GM12864 (cell line): ENCODE data around the gene DPF1.

Experiments
- DNase-seq: peaks from one replicate; pipeline ENCODE4 v3.0.0-alpha.2; 2011; ENCODE audit warnings: low read depth
- H3K4me3 ChIP-seq: 2 replicates; pipeline ENCODE4 v1.5.1; 2011; ENCODE audit warnings: mild to moderate bottlenecking, low read depth, low read length, control low read depth
- CTCF ChIP-seq: IDR thresholded peaks from 2 replicates; pipeline ENCODE4 v1.5.1; 2011; ENCODE audit warnings: low read depth, mild to moderate bottlenecking, moderate library complexity, low read length, control low read depth, inconsistent platforms; ENCODE audit errors: missing control alignments

DPF1 gene

GRCh38 chr19:38191747-38192146 is 32.3 kb downstream of the DPF1 start:
- H3K4me3 ChIP-seq = no peak overlapping the region
- no peak for DNase-seq
- no peak for TF ChIP-seq CTCF

- TF ChIP-seq CTCF = no peak
- no peak for DNase-seq
These were observed 33.2 kb downstream of the DPF1 start for GRCh38 chr19:38190793-38191192.

DNA sequence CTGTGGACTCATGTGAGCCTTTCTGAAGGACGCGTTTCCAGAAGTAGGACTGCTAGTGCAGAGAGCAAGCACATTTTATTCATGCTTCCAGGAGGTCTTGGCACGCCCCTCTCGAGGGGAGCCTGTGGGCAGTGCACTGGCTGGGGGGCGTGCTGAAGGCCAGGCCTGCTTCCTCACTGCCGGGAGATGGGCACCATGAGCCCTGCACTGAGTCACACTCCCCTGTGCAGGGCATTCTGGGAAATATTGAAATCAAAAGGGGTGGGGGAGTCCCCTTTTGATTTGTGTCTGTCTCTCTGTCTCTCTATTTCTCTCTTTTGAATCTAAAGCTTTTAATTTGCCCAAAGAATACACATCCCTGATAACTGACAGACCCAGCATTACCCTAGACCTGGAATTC is 34.0 kb downstream of the DPF1 start:
- no peak overlapping the region for H3K4me3 ChIP-seq
- no peak for DNase-seq
- no peak for TF ChIP-seq CTCF

More at GRCh38 chr19:38190793-38191192, 33.2 kb downstream of the DPF1 start:
- H3K4me3 ChIP-seq = no peak overlapping the region

DNA sequence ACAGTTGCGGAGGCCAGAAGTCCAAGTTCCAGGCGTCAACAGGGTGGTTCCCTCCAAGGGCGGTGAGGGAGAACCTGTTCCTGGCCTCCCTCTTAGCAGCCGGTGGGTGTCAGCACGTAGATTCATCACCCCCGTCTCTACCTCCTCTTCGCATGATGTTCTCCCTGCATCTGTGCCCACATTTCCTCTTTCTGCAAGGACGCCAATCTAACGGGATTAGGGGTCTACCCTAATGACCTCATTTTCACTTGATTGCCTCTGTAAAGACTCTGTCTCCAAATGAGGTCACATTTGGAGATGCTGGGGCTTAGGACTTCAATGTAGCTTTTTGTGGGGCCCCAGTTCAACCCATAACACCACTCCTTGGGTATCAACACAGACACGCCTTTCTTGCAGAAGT is 38.5 kb downstream of the DPF1 start:
- no peak for TF ChIP-seq CTCF
- no peak for DNase-seq

GRCh38 chr19:38184815-38185214 is 39.2 kb downstream of the DPF1 start:
- DNase-seq = no peak
- no peak overlapping the region for H3K4me3 ChIP-seq
- TF ChIP-seq CTCF = no peak

More for the DNA sequence above, 38.5 kb downstream of the DPF1 start:
- no peak overlapping the region for H3K4me3 ChIP-seq

DNA sequence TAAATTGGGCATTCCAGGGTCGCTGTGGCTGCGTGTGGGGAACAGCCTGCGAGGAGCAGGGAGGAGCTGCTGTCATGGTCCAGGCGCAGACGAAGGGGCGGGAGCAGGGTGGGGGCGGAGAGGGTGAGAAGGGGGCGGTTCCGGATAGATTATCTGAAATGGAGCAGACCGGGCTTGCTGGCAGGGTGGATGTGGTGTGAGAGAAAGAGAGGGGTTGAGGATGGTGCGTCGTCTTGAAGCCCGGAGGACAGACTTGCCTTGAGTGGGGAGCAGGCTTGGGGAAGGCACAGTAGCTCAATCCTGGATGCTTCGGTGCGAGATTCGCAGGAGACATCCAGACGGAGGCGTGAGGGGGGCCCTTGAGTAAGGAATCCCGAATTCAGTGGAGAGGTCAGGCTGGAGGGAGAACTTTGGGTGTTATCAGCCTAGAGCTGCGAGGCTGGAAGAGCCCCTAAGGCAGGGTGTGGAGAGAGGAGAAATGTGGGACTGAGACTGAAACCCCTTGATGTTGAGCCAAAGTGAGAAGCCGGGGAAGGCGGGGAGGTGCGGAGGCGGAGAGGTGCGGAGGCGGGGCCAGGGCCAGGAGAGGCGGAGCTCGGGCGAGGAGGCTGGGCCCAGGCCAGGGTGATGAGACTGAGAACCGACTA is 40.6 kb downstream of the DPF1 start:
- no peak for DNase-seq
- no peak for TF ChIP-seq CTCF
- no peak overlapping the region for H3K4me3 ChIP-seq

DNA sequence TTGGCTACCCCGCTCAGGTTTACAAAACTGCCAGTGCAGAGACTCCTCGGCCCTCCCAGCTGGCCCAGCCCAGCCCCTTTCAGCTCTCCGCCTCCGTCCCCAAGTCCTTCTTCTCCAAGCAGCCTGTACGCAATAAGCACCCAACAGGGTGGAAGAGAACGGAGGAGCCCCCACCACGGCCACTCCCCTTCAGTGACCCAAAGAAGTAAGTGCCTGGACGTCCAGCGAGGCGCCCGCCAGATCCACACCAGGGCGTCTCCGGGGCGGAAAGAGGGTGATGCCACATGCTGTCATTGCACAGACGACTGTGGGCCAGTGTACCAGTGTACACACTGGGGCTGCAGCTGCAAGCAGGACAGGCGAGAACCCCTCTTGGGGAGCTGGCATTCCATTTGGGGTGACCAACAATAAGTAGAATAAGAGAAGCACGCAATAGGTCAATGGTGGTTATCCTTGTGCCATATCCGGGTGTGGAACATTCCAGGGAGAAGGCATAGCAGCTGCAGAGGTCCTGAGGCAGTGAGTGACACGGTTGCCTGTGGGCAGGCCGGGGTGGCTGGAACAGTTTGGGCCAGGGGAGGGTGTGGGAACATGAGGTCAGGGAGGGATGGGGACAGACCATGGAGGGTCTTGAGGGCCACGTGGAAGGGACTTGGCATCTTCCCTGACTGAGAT is 41.3 kb downstream of the DPF1 start:
- no peak overlapping the region for H3K4me3 ChIP-seq
- DNase-seq = no peak
- TF ChIP-seq CTCF = no peak
